Measurements from ENCODE around the gene UBE2G2.

DNA sequence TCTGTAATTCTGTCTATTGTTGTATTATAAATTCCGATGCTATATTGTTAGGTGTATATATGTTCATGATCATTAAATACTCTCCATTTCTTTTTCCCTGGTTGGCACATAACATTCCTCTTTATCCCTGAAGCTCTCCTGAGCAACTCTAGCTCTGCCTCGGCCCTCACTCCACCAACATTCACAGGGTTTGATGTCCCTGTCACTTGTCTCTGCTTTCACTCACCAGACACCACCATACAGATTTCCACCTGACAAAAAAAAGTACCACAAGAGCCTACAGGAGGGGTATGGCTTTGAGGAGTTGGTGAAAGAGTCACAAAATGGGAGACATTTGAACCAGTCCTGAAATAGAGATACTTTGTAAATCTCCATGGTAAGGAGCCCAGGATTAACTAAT lies 81.5 kb downstream of the UBE2G2 start:
- TF ChIP-seq EZH2 (IDR thresholded peaks at IDR 0.05; ENCODE audit: low read length): no peak
- TF ChIP-seq, protein P1, sequence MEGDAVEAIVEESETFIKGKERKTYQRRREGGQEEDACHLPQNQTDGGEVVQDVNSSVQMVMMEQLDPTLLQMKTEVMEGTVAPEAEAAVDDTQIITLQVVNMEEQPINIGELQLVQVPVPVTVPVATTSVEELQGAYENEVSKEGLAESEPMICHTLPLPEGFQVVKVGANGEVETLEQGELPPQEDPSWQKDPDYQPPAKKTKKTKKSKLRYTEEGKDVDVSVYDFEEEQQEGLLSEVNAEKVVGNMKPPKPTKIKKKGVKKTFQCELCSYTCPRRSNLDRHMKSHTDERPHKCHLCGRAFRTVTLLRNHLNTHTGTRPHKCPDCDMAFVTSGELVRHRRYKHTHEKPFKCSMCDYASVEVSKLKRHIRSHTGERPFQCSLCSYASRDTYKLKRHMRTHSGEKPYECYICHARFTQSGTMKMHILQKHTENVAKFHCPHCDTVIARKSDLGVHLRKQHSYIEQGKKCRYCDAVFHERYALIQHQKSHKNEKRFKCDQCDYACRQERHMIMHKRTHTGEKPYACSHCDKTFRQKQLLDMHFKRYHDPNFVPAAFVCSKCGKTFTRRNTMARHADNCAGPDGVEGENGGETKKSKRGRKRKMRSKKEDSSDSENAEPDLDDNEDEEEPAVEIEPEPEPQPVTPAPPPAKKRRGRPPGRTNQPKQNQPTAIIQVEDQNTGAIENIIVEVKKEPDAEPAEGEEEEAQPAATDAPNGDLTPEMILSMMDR (optimal IDR thresholded peaks at IDR 0.05 in 1 of 3, IDR thresholded peaks at IDR 0.05 in 1 of 3, conservative IDR thresholded peaks at IDR 0.05 in 1 of 3; ENCODE audit: extremely low read depth in 1 of 3, insufficient read depth in 2 of 3, low read length in 3 of 3): no peak
